IMR-90 (cell line): ENCODE measurements around the gene MAGEC3. TPM values are rescaled to one million over a fixed set of nuclear protein-coding genes. Genes with fewer than 3 reads are reported as not detected.

Experiments used
- ATAC-seq: fragments of 200-7000 bp; cut with Tn5 transposase; 2 replicates; pipeline ENCODE4 v1.9.1; 2020; ENCODE audit warnings: low read depth, mild to moderate bottlenecking, moderate library complexity
- BruUV-seq: library from RNA; stranded (reverse); fragments of 400-500 nt; replicated peaks from 2 replicates; lab custom pipeline; 2021; lab: Mats Ljungman, UMichigan
- CTCF ChIA-PET: fragments of 300-600 bp; formaldehyde crosslinking; extraction: SDS; loops from one replicate; lab custom pipeline; 2021; ENCODE audit warnings: antibody characterized with exemption; lab: Yijun Ruan, JAX
- POLR2A ChIA-PET: fragments of 300-600 bp; sonication (Branson Sonifier 250); formaldehyde crosslinking; loops from one replicate; lab custom pipeline; 2022; ENCODE audit warnings: antibody characterized with exemption; ENCODE audit not compliant: unreplicated experiment; lab: Charles Lee
- DNase-seq: peaks from one replicate; pipeline ENCODE4 v3.0.0; 2013
- H2AFZ ChIP-seq: replicated peaks from 2 replicates; pipeline ENCODE3; 2013; ENCODE audit warnings: low read length, mild to moderate bottlenecking; ENCODE audit not compliant: poor library complexity
- H2AK5ac ChIP-seq: 2 replicates; pipeline ENCODE4 v1.6.1; 2013; ENCODE audit warnings: low read depth, low read length, inconsistent platforms
- H2AK9ac ChIP-seq: replicated peaks from 2 replicates; pipeline ENCODE3; 2013; ENCODE audit warnings: mild to moderate bottlenecking, low read depth, low read length, moderate library complexity; ENCODE audit not compliant: poor library complexity
- H2BK120ac ChIP-seq: 2 replicates; pipeline ENCODE4 v1.6.1; 2013; ENCODE audit warnings: low read depth, low read length, inconsistent platforms
- H2BK15ac ChIP-seq: 3 replicates; pipeline ENCODE4 v1.6.1; 2013; ENCODE audit warnings: low read depth, low read length, inconsistent platforms
- H2BK20ac ChIP-seq: 2 replicates; pipeline ENCODE4 v1.6.1; 2013; ENCODE audit warnings: low read depth, mild to moderate bottlenecking, inconsistent platforms, low read length, moderate library complexity
- H2BK5ac ChIP-seq: 2 replicates; pipeline ENCODE4 v1.6.1; 2013; ENCODE audit warnings: mild to moderate bottlenecking, low read depth, low read length, inconsistent platforms; ENCODE audit not compliant: poor library complexity, severe bottlenecking
- H3K14ac ChIP-seq: replicated peaks from 2 replicates; pipeline ENCODE4 v1.6.1; 2013; ENCODE audit warnings: low read depth, low read length, inconsistent platforms
- H3K18ac ChIP-seq: 2 replicates; pipeline ENCODE4 v1.6.1; 2013; ENCODE audit warnings: low read depth, low read length, control low read depth
- H3K23ac ChIP-seq: 2 replicates; pipeline ENCODE4 v1.6.1; 2013; ENCODE audit warnings: low read depth, low read length, inconsistent platforms
- H3K27ac ChIP-seq: 2 replicates; pipeline ENCODE4 v1.5.1; 2013; ENCODE audit warnings: mild to moderate bottlenecking, control low read depth, low read length; ENCODE audit not compliant: insufficient read depth
- H3K27me3 ChIP-seq: 2 replicates; pipeline ENCODE4 v1.6.1; 2013; ENCODE audit warnings: low read length; ENCODE audit not compliant: control insufficient read depth, insufficient read depth
- H3K36me3 ChIP-seq: 2 replicates; pipeline ENCODE4 v1.6.1; 2013; ENCODE audit warnings: low read length, mixed read lengths; ENCODE audit not compliant: control insufficient read depth, insufficient read depth
- H3K4ac ChIP-seq: 2 replicates; pipeline ENCODE4 v1.6.1; 2013; ENCODE audit warnings: low read depth, low read length, inconsistent platforms
- H3K4me1 ChIP-seq: 2 replicates; pipeline ENCODE4 v1.6.1; 2013; ENCODE audit warnings: low read length, mixed read lengths; ENCODE audit not compliant: control insufficient read depth, insufficient read depth
- H3K4me2 ChIP-seq: 2 replicates; pipeline ENCODE4 v1.6.1; 2013; ENCODE audit warnings: low read depth, mild to moderate bottlenecking, control low read depth, low read length, moderate library complexity
- H3K4me3 ChIP-seq: 2 replicates; pipeline ENCODE4 v1.5.1; 2013; ENCODE audit warnings: low read depth, mild to moderate bottlenecking, control low read depth, low read length, moderate library complexity; ENCODE audit not compliant: insufficient read depth
- H3K56ac ChIP-seq: 2 replicates; pipeline ENCODE4 v1.6.1; 2013; ENCODE audit warnings: low read length, inconsistent platforms; ENCODE audit not compliant: insufficient read depth; ENCODE audit errors: extremely low read depth
- H3K79me1 ChIP-seq, 2 experiments: 2 replicates each; pipeline ENCODE4 v1.6.1; 2013; ENCODE audit warnings: low read length in 2 of 2, inconsistent platforms in 1 of 2, low read depth in 1 of 2
- H3K9ac ChIP-seq: 2 replicates; pipeline ENCODE4 v1.6.1; 2013; ENCODE audit warnings: low read depth, low read length, control low read depth
- H3K9me1 ChIP-seq: 2 replicates; pipeline ENCODE4 v1.6.1; 2013; ENCODE audit warnings: low read length, inconsistent platforms; ENCODE audit not compliant: insufficient read depth
- H3K9me3 ChIP-seq: 2 replicates; pipeline ENCODE4 v1.6.1; 2013; ENCODE audit warnings: low read length; ENCODE audit not compliant: control insufficient read depth, insufficient read depth
- H4K20me1 ChIP-seq: 2 replicates; pipeline ENCODE4 v1.6.1; 2013; ENCODE audit warnings: low read length, inconsistent platforms; ENCODE audit not compliant: insufficient read depth
- H4K5ac ChIP-seq: 2 replicates; pipeline ENCODE4 v1.6.1; 2013; ENCODE audit warnings: mild to moderate bottlenecking, low read depth, low read length, control low read depth
- H4K8ac ChIP-seq, 2 experiments: 2 replicates each; pipeline ENCODE4 v1.6.1; 2013; ENCODE audit warnings: low read depth in 2 of 2, low read length in 2 of 2, control low read depth in 1 of 2, inconsistent platforms in 1 of 2
- H4K91ac ChIP-seq: 2 replicates; pipeline ENCODE4 v1.6.1; 2013; ENCODE audit warnings: low read depth, low read length, inconsistent platforms; ENCODE audit not compliant: insufficient read depth
- BHLHE40 ChIP-seq: fragments of 150-350 bp; IDR thresholded peaks from 2 replicates; pipeline ENCODE4 v1.6.1; 2016; ENCODE audit warnings: mild to moderate bottlenecking, low read depth, low read length
- FOS ChIP-seq: fragments of 150-350 bp; IDR thresholded peaks from 2 replicates; pipeline ENCODE4 v1.6.1; 2016; ENCODE audit warnings: low read depth, low read length
- RAD21 ChIP-seq: IDR thresholded peaks from 2 replicates; pipeline ENCODE4 v1.6.1; 2012; ENCODE audit warnings: low read length, improper control_type of control experiment
- RFX5 ChIP-seq: IDR thresholded peaks from 2 replicates; pipeline ENCODE4 v1.8.0; 2012; ENCODE audit warnings: low read depth, mild to moderate bottlenecking, low read length, moderate library complexity
- SMC3 ChIP-seq: fragments of 150-350 bp; IDR thresholded peaks from 2 replicates; pipeline ENCODE4 v1.6.1; 2016; ENCODE audit warnings: low read depth, mild to moderate bottlenecking, antibody characterized with exemption, low read length, moderate library complexity
- WGBS, 2 experiments: methylation state at CpG; one replicate each; pipeline versions ENCODE4 v1.1.5 to v1.1.7; 2013; ENCODE audit warnings: missing lambda C conversion rate in 2 of 2; ENCODE audit not compliant: insufficient read length in 1 of 2; ENCODE audit errors: extremely low coverage in 2 of 2; 5-methylcytosine and 5-hydroxymethylcytosine counted together
- dilution Hi-C: fragments of 300-500 bp; cut with HindIII; formaldehyde crosslinking; loops from one replicate; pipeline ENCODE4 v1.14.3; 2018; ENCODE audit warnings: low sequenced_read_pairs; ENCODE audit not compliant: unreplicated experiment
- in situ Hi-C: fragments of 300-500 bp; cut with MboI; formaldehyde crosslinking; loops from 3 replicates; pipeline ENCODE4 v1.14.3; 2019; ENCODE audit warnings: low sequenced_read_pairs, inconsistent platforms, mixed read lengths
- intact Hi-C: fragments of 100-400 bp; cut with micrococcal nuclease; formaldehyde crosslinking; loops from 2 replicates; pipeline ENCODE4 v1.10.0; 2022
- polyA plus RNA-seq, 3 experiments: library from polyadenylated mRNA; depleted of rRNA; stranded (reverse); fragments of >200 nt; gene quantifications; 2 replicates each; pipeline ENCODE4 v1.2.3, GENCODE V29; 2012; ENCODE audit warnings: low replicate concordance in 1 of 3
- total RNA-seq: library from RNA; depleted of rRNA; stranded (reverse); fragments of >200 nt; gene quantifications from 2 replicates; pipeline ENCODE4 v1.2.3, GENCODE V29; 2012

Gene MAGEC3
- total and polyA plus RNA-seq, 2 of the 4 experiments (the other 2 are of a cell fraction), result not detected

DNA sequence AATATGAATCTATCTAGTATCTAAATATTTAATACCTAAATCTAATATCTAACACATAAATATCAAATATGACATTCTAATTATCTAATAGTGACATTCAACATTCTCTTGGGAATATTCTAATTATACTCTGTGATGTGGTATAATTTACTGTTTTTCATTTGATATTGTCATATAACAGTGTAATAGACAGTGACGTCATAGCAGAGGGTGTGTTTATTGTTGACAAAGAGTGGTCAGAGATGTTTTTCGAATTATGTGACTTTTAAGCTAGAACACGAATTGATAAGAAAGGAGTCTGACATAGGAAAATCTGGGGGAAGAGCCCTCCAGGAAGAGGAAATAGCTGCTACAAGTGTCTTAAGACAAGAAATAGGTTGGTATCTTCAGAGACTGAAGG, 5.9 kb upstream of the MAGEC3 start:
- Histone ChIP-seq H2BK15ac (no peak overlapping the region), H2BK20ac (no peak overlapping the region), H3K14ac (no peak overlapping the region), H3K27ac (no peak overlapping the region), H3K36me3 (no peaks in the 10 kb centered on the region), H3K56ac (no peak overlapping the region), H4K5ac (no peak overlapping the region), H4K91ac (no peak overlapping the region), H3K9me3 (0 out of 2 replicates have a peak, but pooled peaks cover 1% of the 10 kb centered on the region), H3K4me1 (no peaks in the 10 kb centered on the region), H3K4ac (no peak overlapping the region), H4K8ac (no peak overlapping the region), H2BK120ac (no peak overlapping the region), H2AK9ac (no peak overlapping the region), H2AK5ac (no peak overlapping the region), H3K9me1 (no peaks in the 10 kb centered on the region), H3K4me3 (no peak overlapping the region), H3K4me2 (no peak overlapping the region), H4K20me1 (no peaks in the 10 kb centered on the region), H2BK5ac (no peak overlapping the region), H3K23ac (no peak overlapping the region), H3K79me1 (no peaks in the 10 kb centered on the region), H3K18ac (no peak overlapping the region), H3K27me3 (no peaks in the 10 kb centered on the region), H3K9ac (no peak overlapping the region), H2AFZ (no peak overlapping the region)
- no peak for ATAC-seq
- dilution Hi-C loops, result no loop called here
- TF ChIP-seq SMC3 (no peak), FOS (no peak), BHLHE40 (no peak), RFX5 (no peak), RAD21 (no peak)
- BruUV-seq, result no TSS peak
- in situ Hi-C loops, result no loop called here
- CTCF ChIA-PET, result no interaction called here
- intact Hi-C loops, result no loop called here
- no peak for DNase-seq
- 50% methylated on average over 3 of the region's 3 CpGs; no CpG with 5 or more reads in 1 of the 2 experiments for WGBS, 2 experiments
- POLR2A ChIA-PET, result no interaction called here
